SJCRH30 (cell line): ENCODE data around the gene IRF1. TPM values are rescaled to one million over a fixed set of nuclear protein-coding genes. Genes with fewer than 3 reads are reported as not detected.
A peak's percentile ranks its signal among the peaks of the same experiment; 100 is the strongest.
"Not testable (repeated sequence)": the region's sequence is repeated elsewhere in the genome, so short reads cannot be mapped to it uniquely, and the experiment has no call there.

Experiments used
- DNase-seq, 2 experiments: peaks; one replicate each; pipeline ENCODE4 v3.0.0-alpha.2; 2015 to 2020
- H3K27ac ChIP-seq: fragments of 250-450 bp; sonication (Bioruptor Pico); 2 replicates; pipeline ENCODE4 v1.5.1; 2020; ENCODE audit warnings: mild to moderate bottlenecking, moderate library complexity
- H3K27me3 ChIP-seq: fragments of 250-450 bp; sonication (Bioruptor Pico); 2 replicates; pipeline ENCODE4 v1.5.1; 2020; ENCODE audit warnings: mild to moderate bottlenecking, moderate library complexity
- H3K36me3 ChIP-seq: fragments of 250-450 bp; sonication (Bioruptor Pico); 2 replicates; pipeline ENCODE4 v1.5.1; 2020; ENCODE audit warnings: mild to moderate bottlenecking, moderate library complexity
- H3K4me1 ChIP-seq: fragments of 250-450 bp; sonication (Bioruptor Pico); 2 replicates; pipeline ENCODE4 v1.5.1; 2020; ENCODE audit warnings: mild to moderate bottlenecking, moderate library complexity
- H3K4me3 ChIP-seq: fragments of 250-450 bp; sonication (Bioruptor Pico); 2 replicates; pipeline ENCODE4 v1.5.1; 2020; ENCODE audit warnings: mild to moderate bottlenecking, moderate library complexity
- H3K9me3 ChIP-seq: fragments of 250-450 bp; sonication (Bioruptor Pico); replicated peaks from 2 replicates; pipeline ENCODE4 v1.5.1; 2020; ENCODE audit warnings: mild to moderate bottlenecking, moderate library complexity
- total RNA-seq: library from RNA; depleted of rRNA; stranded (reverse); fragments of >200 nt; shearing (Covaris generic); gene quantifications from 2 replicates; pipeline ENCODE4 v1.2.3, GENCODE V29; 2014; rRNA removed

The IRF1 gene, protein sequence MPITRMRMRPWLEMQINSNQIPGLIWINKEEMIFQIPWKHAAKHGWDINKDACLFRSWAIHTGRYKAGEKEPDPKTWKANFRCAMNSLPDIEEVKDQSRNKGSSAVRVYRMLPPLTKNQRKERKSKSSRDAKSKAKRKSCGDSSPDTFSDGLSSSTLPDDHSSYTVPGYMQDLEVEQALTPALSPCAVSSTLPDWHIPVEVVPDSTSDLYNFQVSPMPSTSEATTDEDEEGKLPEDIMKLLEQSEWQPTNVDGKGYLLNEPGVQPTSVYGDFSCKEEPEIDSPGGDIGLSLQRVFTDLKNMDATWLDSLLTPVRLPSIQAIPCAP
- total RNA-seq: 13.9 and 14.1 TPM in 2 replicates

DNA sequence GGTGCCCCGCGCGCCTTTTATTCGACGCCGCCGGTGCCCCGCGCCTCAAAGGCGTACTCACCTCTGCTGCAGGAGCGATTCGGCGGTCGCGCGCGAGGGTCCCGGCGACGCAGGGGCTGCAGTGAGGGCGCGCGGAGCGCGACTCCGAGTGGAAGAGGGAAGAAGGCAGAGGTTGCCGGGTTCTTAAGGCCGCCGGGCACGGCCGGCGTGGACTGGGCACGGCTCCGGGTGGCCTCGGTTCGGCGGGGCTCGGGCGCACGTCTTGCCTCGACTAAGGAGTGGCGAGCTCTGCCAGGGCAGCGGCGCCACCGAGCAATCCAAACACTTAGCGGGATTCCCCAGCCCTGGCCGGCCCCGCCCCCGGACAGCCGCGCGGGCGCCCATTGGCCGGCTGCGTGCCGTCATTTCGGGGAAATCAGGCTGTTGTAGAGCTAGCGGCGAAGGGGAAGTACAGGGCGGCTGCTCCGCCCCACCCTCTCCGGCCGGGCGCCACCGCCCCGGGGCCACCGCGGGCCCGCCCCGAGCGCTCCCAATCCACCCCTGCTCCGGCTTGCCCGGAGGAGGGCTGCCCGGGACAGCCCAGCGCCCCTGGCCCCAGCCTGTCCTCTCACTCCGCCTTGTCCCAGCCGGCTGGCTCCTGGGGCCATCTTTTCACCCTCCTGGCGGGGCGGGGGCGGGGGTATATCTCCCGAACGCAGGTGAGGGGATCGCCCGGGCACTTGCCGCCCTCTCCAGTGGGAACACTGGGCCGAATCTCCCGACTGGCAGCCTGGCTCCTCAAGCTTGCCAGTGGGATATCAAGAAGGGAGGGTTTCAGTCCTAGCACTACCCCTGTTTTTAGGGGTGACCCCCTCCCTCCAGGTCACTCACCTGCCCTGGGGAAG, at the start of gene IRF1:
TSS of gene IRF1 (minus strand) at position 290 of the 884 bp plus-strand sequence. CDS start 1,295 bp downstream, outside the sequence.
- Histone ChIP-seq H3K4me1 (peaks cover 18% of the 10 kb centered on the region), H3K4me3 (peak within 1 kb of the TSS; percentile 91), H3K27ac (peak within 1 kb of the TSS; percentile 80), H3K9me3 (no peaks in the 10 kb centered on the region), H3K27me3 (no peaks in the 10 kb centered on the region), H3K36me3 (peaks cover 23% of the 10 kb centered on the region)
- DNase-seq: peak; percentile 94 to 97

DNA sequence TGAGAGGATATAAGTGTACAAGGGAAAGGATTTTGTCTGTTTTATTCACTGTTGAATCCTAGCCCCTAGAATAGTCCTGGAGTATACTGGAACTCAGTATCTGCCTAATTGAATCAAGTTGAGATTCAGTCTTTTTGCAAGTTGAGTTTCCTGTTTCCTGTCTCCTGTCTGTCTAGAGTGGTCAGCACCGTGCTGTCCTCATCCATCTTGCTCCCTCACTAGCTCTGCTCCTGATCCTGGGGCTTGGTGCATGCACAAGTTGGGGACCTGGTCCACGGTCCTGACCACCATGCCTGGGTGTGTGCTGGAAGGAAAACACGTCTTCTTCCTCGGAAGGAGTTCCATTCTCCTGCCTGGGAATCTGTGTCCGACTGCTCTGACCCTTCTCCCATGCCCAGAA, 49.6 kb upstream of the IRF1 start:
- Histone ChIP-seq H3K9me3 (no peaks in the 10 kb centered on the region; the same call in 1 of the 2 replicates), H3K36me3 (no peaks in the 10 kb centered on the region), H3K27me3 (0 out of 2 replicates have a peak, but pooled peaks cover 6% of the 10 kb centered on the region), H3K4me1 (no peaks in the 10 kb centered on the region), H3K27ac (no peak overlapping the region), H3K4me3 (no peak overlapping the region)
- no peak for DNase-seq

DNA sequence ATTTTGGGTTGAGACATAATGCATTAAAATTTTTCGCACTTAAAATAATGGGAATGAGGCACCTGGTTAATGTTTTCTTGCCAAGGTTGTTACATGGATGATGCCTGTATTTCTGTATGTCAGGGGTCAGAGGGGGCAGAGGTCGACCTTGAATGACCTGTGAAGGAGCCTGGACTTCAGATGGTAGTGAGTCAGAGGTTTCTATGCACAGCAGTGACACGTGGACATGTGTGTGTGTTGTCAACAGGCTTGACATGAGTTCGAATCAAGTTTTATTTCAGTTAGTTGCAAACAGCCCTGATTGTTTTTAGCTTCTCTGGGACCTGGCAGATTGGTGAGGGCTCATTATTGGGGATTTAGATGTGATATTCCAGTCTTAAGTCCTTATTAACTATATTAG, 49.1 kb upstream of the IRF1 start:
- Histone ChIP-seq H3K4me1 (no peaks in the 10 kb centered on the region), H3K9me3 (no peaks in the 10 kb centered on the region; the same call in 1 of the 2 replicates)

DNA sequence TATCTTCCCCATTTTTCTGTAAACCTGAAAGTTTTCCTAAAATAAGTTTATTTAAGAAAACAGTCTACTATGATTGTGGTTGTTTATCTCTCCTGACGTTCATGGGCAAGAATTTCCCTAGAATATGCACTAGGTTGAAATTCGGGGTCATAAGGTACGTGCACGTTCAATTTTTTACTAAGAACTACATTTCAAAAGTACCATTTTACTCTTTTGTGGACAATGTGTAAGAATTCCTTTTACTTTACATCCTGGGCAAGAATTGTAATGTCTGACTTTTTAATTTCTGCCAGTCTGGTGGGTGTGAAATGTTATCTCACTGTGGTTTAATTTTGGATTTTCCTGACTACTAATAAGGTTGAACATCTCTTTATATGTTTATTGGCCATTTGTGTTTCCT, 40.4 kb upstream of the IRF1 start:
- Histone ChIP-seq H3K9me3 (no peaks in the 10 kb centered on the region), H3K27ac (no peak overlapping the region), H3K4me3 (no peak overlapping the region), H3K27me3 (no peaks in the 10 kb centered on the region), H3K4me1 (no peaks in the 10 kb centered on the region), H3K36me3 (no peaks in the 10 kb centered on the region)
- DNase-seq: no peak

More for the DNA sequence above, 49.1 kb upstream of the IRF1 start:
- H3K36me3 ChIP-seq: no peaks in the 10 kb centered on the region
- no peak overlapping the region for H3K27ac ChIP-seq
- no peak for DNase-seq
- no peak overlapping the region for H3K4me3 ChIP-seq
- 0 out of 2 replicates have a peak, but pooled peaks cover 6% of the 10 kb centered on the region for H3K27me3 ChIP-seq

DNA sequence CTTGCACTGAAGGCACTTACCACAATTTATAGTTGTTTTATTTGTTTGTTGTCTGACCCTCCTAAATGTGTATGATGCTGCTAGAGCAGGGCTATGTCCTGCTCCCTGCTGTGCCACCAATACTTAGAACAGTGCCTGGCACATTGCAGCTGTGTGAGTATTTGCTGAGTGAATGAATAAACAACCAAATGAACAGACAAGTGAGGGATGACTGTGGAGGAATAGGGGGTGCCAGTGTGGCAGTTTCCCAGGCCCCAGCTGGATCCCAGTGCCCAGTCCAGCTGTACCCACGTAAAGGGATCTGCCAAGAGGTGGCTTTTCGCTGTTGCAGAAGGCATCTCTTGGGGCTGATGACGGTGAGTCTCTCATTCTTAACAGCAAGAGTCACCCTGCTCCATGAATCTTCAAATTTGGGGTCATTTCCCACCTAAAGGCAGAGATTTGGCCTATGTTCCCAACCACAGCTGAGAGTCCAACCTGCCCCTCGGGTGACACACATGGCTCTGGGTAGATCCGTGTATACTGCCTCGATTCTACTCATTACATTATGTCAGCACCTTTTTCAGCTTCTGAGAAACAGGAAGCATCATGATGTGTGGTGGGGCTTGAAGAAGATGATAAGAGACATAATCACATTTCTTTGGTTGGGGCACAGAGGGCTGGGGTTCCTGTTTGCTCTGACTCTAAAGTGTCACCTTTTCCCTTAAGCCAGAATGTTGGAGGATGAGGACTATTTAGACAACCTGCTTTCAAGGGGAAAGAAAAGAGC, 38.5 kb upstream of the IRF1 start:
- Histone ChIP-seq H3K27ac (no peak overlapping the region), H3K36me3 (no peaks in the 10 kb centered on the region), H3K4me1 (no peaks in the 10 kb centered on the region), H3K27me3 (no peaks in the 10 kb centered on the region), H3K4me3 (no peak overlapping the region), H3K9me3 (no peaks in the 10 kb centered on the region)
- no peak for DNase-seq

GRCh38 chr5:132528021-132528420, 37.4 kb upstream of the IRF1 start:
- H3K27me3 ChIP-seq: no peaks in the 10 kb centered on the region
- H3K27ac ChIP-seq: no peak overlapping the region
- no peak overlapping the region for H3K4me3 ChIP-seq

GRCh38 chr5:132526974-132527564, 36.5 kb upstream of the IRF1 start:
- no peaks in the 10 kb centered on the region for H3K36me3 ChIP-seq
- no peaks in the 10 kb centered on the region for H3K4me1 ChIP-seq
- no peak for DNase-seq
- H3K4me3 ChIP-seq: no peak overlapping the region
- H3K27ac ChIP-seq: no peak overlapping the region
- no peaks in the 10 kb centered on the region for H3K27me3 ChIP-seq
- no peaks in the 10 kb centered on the region for H3K9me3 ChIP-seq

More at GRCh38 chr5:132528021-132528420, 37.4 kb upstream of the IRF1 start:
- Histone ChIP-seq H3K4me1 (no peaks in the 10 kb centered on the region), H3K9me3 (no peaks in the 10 kb centered on the region), H3K36me3 (no peaks in the 10 kb centered on the region)
- DNase-seq: no peak

GRCh38 chr5:132526290-132526973, 35.9 kb upstream of the IRF1 start:
- H3K4me1 ChIP-seq: no peaks in the 10 kb centered on the region
- no peak overlapping the region for H3K27ac ChIP-seq
- no peaks in the 10 kb centered on the region for H3K27me3 ChIP-seq
- peak; percentile 27 to 82 for DNase-seq
- H3K36me3 ChIP-seq: no peaks in the 10 kb centered on the region
- no peak overlapping the region for H3K4me3 ChIP-seq
- no peaks in the 10 kb centered on the region for H3K9me3 ChIP-seq

DNA sequence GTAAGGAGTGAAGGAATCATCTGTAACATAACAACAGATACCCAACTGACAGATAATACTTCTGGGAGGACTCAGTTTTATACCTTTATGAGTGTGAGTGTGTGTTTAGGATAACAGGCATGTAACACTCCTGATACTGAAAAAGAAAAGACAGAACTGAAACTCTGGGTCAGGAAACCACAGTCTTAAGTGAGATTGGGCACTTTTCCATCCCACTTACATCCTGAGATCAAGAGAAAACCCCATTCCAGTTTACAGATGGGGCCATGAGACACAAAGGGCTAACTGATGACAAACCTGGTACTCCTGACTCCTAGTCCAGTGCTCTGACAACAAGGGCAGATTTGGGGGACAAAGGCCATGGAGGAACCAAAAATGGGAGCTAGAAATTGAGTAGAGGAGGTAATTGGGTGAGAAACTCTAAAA, 34.7 kb upstream of the IRF1 start:
- Histone ChIP-seq H3K4me3 (no peak overlapping the region), H3K9me3 (no peaks in the 10 kb centered on the region), H3K27me3 (no peaks in the 10 kb centered on the region)

DNA sequence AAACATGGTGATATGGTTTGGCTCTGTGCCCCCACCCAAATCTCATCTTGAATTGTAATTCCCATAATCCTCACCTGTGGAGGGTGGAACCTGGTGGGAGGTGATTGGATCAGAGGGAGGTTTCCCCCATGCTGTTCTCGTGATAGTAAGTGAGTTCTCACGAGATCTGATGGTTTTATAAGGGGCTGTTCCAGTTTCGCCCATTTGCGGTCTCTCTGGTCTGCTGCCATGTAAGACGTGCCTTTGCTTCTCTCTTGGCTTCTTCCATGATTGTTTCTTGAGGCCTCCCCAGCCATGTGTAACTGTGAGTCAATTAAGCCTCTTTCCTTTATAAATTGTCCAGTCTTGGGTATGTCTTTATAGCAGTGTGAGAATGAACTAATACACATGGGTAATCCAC, 34.3 kb upstream of the IRF1 start:
- H3K27ac ChIP-seq, H3K4me3 ChIP-seq, DNase-seq, H3K9me3 ChIP-seq, H3K36me3 ChIP-seq, H3K27me3 ChIP-seq, H3K4me1 ChIP-seq: not testable (repeated sequence)

More for the DNA sequence above, 34.7 kb upstream of the IRF1 start:
- Histone ChIP-seq H3K36me3 (no peaks in the 10 kb centered on the region), H3K4me1 (peaks cover 2% of the 10 kb centered on the region; the same call in 1 of the 2 replicates), H3K27ac (no peak overlapping the region)
- no peak for DNase-seq

- H3K9me3 ChIP-seq, DNase-seq, H3K27me3 ChIP-seq, H3K36me3 ChIP-seq, H3K4me1 ChIP-seq, H3K4me3 ChIP-seq, H3K27ac ChIP-seq: not testable (repeated sequence)
Observed at GRCh38 chr5:132522067-132522466, 31.5 kb upstream of the IRF1 start.

GRCh38 chr5:132513618-132514336, 23.2 kb upstream of the IRF1 start:
- H3K36me3 ChIP-seq, DNase-seq, H3K27ac ChIP-seq, H3K4me1 ChIP-seq, H3K4me3 ChIP-seq, H3K27me3 ChIP-seq, H3K9me3 ChIP-seq: not testable (repeated sequence)

DNA sequence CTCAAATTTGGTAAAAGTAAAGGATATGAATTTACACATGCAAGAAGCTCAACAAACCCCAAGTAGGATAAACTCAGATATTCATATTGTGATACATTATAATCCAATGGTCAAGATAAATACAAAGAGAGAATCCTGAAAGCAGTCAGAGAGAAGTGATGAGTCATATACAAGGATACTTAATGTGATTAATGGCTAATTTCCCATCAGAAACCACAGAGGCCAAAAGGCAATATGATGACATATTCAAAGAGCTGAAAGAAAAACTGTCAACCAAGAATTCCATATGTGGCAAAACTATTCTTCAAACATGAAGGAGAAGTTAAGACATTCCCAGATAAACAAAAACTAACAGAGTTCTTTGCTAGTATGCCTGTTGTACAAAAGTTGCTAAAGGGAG, 19.5 kb upstream of the IRF1 start:
- Histone ChIP-seq H3K9me3 (0 out of 2 replicates have a peak, but pooled peaks cover 5% of the 10 kb centered on the region), H3K27ac (no peak overlapping the region), H3K4me3 (no peak overlapping the region), H3K36me3 (no peaks in the 10 kb centered on the region; the same call in 1 of the 2 replicates), H3K4me1 (no peaks in the 10 kb centered on the region), H3K27me3 (no peaks in the 10 kb centered on the region)
- no peak for DNase-seq
